CD4-positive, alpha-beta T cell treated with Interleukin-15 for 4 hours (primary cell): ENCODE measurements around the gene CATSPER3.

Experiments
- DNase-seq: peaks from one replicate; pipeline ENCODE4 v3.0.0-alpha.2; 2020; ENCODE audit warnings: low spot score

The CATSPER3 gene

GRCh38 chr5:135030123-135030955, 62.6 kb downstream of the CATSPER3 start:
- DNase-seq = no peak

- no peak for DNase-seq
Measured at GRCh38 chr5:135030956-135031812, 63.5 kb downstream of the CATSPER3 start.

- no peak for DNase-seq
Measured at GRCh38 chr5:135031813-135032694, 64.3 kb downstream of the CATSPER3 start.

GRCh38 chr5:135032695-135032998, 64.9 kb downstream of the CATSPER3 start:
- DNase-seq = no peak

- no peak for DNase-seq
Measured at GRCh38 chr5:135032999-135033861, 65.5 kb downstream of the CATSPER3 start.

GRCh38 chr5:135033901-135034235, 66.2 kb downstream of the CATSPER3 start, which contains the start of gene PITX1:
PITX1 (minus strand) TSS chr5:135034228; CDS start chr5:135033881, 347 bp downstream.
- DNase-seq = no peak

- no peak for DNase-seq
Measured at GRCh38 chr5:135034236-135034962, 66.7 kb downstream of the CATSPER3 start.

- no peak for DNase-seq
Measured at GRCh38 chr5:135034963-135035677, 67.4 kb downstream of the CATSPER3 start.

GRCh38 chr5:135035678-135036030, 67.9 kb downstream of the CATSPER3 start:
- DNase-seq = no peak

GRCh38 chr5:135036405-135036804, 68.7 kb downstream of the CATSPER3 start:
- DNase-seq = no peak

- no peak for DNase-seq
Measured at GRCh38 chr5:135037519-135038204, 70.0 kb downstream of the CATSPER3 start.

- no peak for DNase-seq
Measured at GRCh38 chr5:135038205-135038812, 70.6 kb downstream of the CATSPER3 start.

GRCh38 chr5:135038813-135039270, 71.1 kb downstream of the CATSPER3 start:
- no peak for DNase-seq

- no peak for DNase-seq
Measured at GRCh38 chr5:135039271-135040033, 71.7 kb downstream of the CATSPER3 start.

GRCh38 chr5:135040034-135040332, 72.3 kb downstream of the CATSPER3 start:
- DNase-seq = no peak

GRCh38 chr5:135040333-135041144, 72.8 kb downstream of the CATSPER3 start:
- DNase-seq = no peak

- DNase-seq = no peak
Measured at GRCh38 chr5:135041145-135041587, 73.5 kb downstream of the CATSPER3 start.
